HepG2 (cell line): ENCODE results near the gene ATP2B2. TPM values are rescaled to one million over a fixed set of nuclear protein-coding genes. Genes with fewer than 3 reads are reported as not detected.

ENCODE experiments used
- ATAC-seq: fragments of 200-7000 bp; cut with Tn5 transposase; 3 replicates; pipeline ENCODE4 v1.9.1; 2020; ENCODE audit warnings: mild to moderate bottlenecking, moderate library complexity
- BruUV-seq: library from RNA; stranded (reverse); fragments of 400-500 nt; replicated peaks from 2 replicates; lab custom pipeline; 2021; lab: Mats Ljungman, UMichigan
- CTCF ChIA-PET: fragments of 300-600 bp; formaldehyde crosslinking; extraction: SDS; loops from one replicate; lab custom pipeline; 2021; ENCODE audit warnings: low total read pairs, inconsistent platforms, low intra/inter-chr PET ratio; lab: Yijun Ruan, JAX
- POLR2A ChIA-PET: fragments of 350-600 bp; sonication (Branson Sonifier 250); formaldehyde crosslinking; loops from one replicate; lab custom pipeline; 2020; ENCODE audit warnings: antibody characterized with exemption, inconsistent platforms; lab: Yijun Ruan, JAX
- DNase-seq: peaks from one replicate; pipeline ENCODE4 v3.0.0-alpha.2; 2015; ENCODE audit warnings: low spot score
- FAIRE-seq: peaks from 3 replicates; lab custom pipeline; 2011; peaks lifted over from hg19 to GRCh38; lab: Jason Lieb, UNC
- H2AFZ ChIP-seq: one replicate; pipeline ENCODE4 v1.6.1; 2011; ENCODE audit warnings: low read length, inconsistent platforms
- H3K27ac ChIP-seq: fragments of 300-600 bp; 3 replicates; pipeline ENCODE4 v1.8.0; 2011; ENCODE audit warnings: mixed run types, mild to moderate bottlenecking, mixed read lengths, low read length, inconsistent platforms; ENCODE audit not compliant: insufficient read depth; ENCODE audit errors: extremely low read length
- H3K27me3 ChIP-seq, 2 experiments: fragments of 200-600 bp in 1 of 2; 2 replicates in 1 of 2; 3 replicates in 1 of 2; pipeline versions ENCODE4 v1.6.0 to v1.8.0; 2011; ENCODE audit warnings: low read length in 2 of 2, mild to moderate bottlenecking in 2 of 2, moderate library complexity in 2 of 2, inconsistent platforms in 1 of 2; ENCODE audit not compliant: insufficient read depth in 2 of 2, control insufficient read depth in 1 of 2
- H3K36me3 ChIP-seq, 2 experiments: fragments of 200-600 bp in 1 of 2; replicated peaks in 1 of 2; 2 replicates in 1 of 2; 3 replicates in 1 of 2; pipeline versions ENCODE4 v1.5.1 to v1.8.0; 2011; ENCODE audit warnings: low read length in 2 of 2, inconsistent platforms in 1 of 2; ENCODE audit not compliant: insufficient read depth in 2 of 2, control insufficient read depth in 1 of 2
- H3K4me1 ChIP-seq: 2 replicates; pipeline ENCODE4 v1.5.1; 2012; ENCODE audit warnings: low read length, inconsistent platforms; ENCODE audit not compliant: insufficient read depth
- H3K4me2 ChIP-seq: 2 replicates; pipeline ENCODE4 v1.6.0; 2011; ENCODE audit warnings: low read depth, low read length, inconsistent platforms
- H3K4me3 ChIP-seq, 3 experiments: fragments of 200-600 bp in 1 of 3; sonication (generic), shearing (Covaris generic) in 1 of 3; replicated peaks in 1 of 3; 2 replicates each; pipeline ENCODE4 v1.5.1; 2011 to 2016; ENCODE audit warnings: low read length in 3 of 3, inconsistent platforms in 2 of 3, low read depth in 2 of 3, mild to moderate bottlenecking in 2 of 3, control low read depth in 1 of 3, mixed read lengths in 1 of 3; ENCODE audit not compliant: insufficient read depth in 1 of 3
- H3K79me2 ChIP-seq: one replicate; pipeline ENCODE4 v1.6.1; 2011; ENCODE audit warnings: low read length, inconsistent platforms; ENCODE audit not compliant: insufficient read depth
- H3K9ac ChIP-seq: 2 replicates; pipeline ENCODE4 v1.6.0; 2011; ENCODE audit warnings: mild to moderate bottlenecking, low read depth, low read length, inconsistent platforms; ENCODE audit not compliant: insufficient read depth
- H3K9me3 ChIP-seq: 2 replicates; pipeline ENCODE4 v1.5.1; 2012; ENCODE audit warnings: mild to moderate bottlenecking, low read length
- H4K20me1 ChIP-seq: 2 replicates; pipeline ENCODE4 v1.6.0; 2011; ENCODE audit warnings: inconsistent platforms, mild to moderate bottlenecking, low read length, moderate library complexity; ENCODE audit not compliant: insufficient read depth
- HINFP ChIP-seq: sonication (generic); formaldehyde crosslinking; IDR thresholded peaks from 2 replicates; pipeline ENCODE4 v1.4.0; 2020; ENCODE audit warnings: low read depth, mild to moderate bottlenecking, missing genetic modification reagents
- ZNF687 ChIP-seq: sonication (generic); formaldehyde crosslinking; IDR thresholded peaks from 2 replicates; pipeline ENCODE4 v1.5.1; 2020; ENCODE audit warnings: mild to moderate bottlenecking, missing genetic modification reagents, moderate library complexity
- WGBS: methylation state at CpG from one replicate; pipeline ENCODE4 v1.1.6; 2017; ENCODE audit warnings: low lambda C conversion rate; 5-methylcytosine and 5-hydroxymethylcytosine counted together
- in situ Hi-C: cut with HindIII; loops from 2 replicates; pipeline ENCODE4 v1.10.0; 2017; ENCODE audit warnings: low pct_unique_long_range_greater_than_20kb; ENCODE audit not compliant: extremely low pct_ligation_motif_present
- intact Hi-C: fragments of 100-400 bp; cut with micrococcal nuclease; formaldehyde crosslinking; loops from one replicate; pipeline ENCODE4 v1.10.0; 2022; ENCODE audit not compliant: unreplicated experiment
- polyA plus RNA-seq, 8 experiments: library from polyadenylated mRNA; depleted of rRNA in 3 of 8; stranded (reverse) in 7 of 8; unstranded in 1 of 8; fragments of >200 nt; fragmentation: Illumina TruSeq in 4 of 8; extraction: Trizol in 4 of 8; gene quantifications; 2 replicates each; pipeline versions ENCODE4 v1.2.1 to v1.2.3, GENCODE V29; 2011 to 2016; ENCODE audit warnings: low read depth in 4 of 8, missing spikeins in 1 of 8, mixed read lengths in 1 of 8; ENCODE audit not compliant: insufficient read depth in 1 of 8
- total RNA-seq, 5 experiments: library from RNA; depleted of rRNA; stranded (reverse); fragments of >200 nt; fragmentation: Illumina TruSeq; extraction: Trizol; gene quantifications; 2 replicates each; pipeline ENCODE4 v1.2.3, GENCODE V29; 2016; ENCODE audit warnings: low read depth in 1 of 5

The ATP2B2 gene
- total and polyA plus RNA-seq, 2 of the 13 experiments (the other 11 are each of a cell fraction or from before 2014, with no cell fraction given): 1.5 to 2.3 TPM

- POLR2A ChIA-PET: no interaction called here
- peaks cover 0 to 2% of the 10 kb centered on the region in 2 experiments; a peak in 1 of 5 replicates for H3K27me3 ChIP-seq
- no peak for TF ChIP-seq HINFP (CRISPR knock-in tag)
- TF ChIP-seq ZNF687 (CRISPR knock-in tag): peak; percentile 19; the same call in 1 of the 2 replicates
- no TSS peak for BruUV-seq
- H3K4me3 ChIP-seq: peak overlapping the region in 1 of 3 experiments; percentile 62; a peak in 1 of 6 replicates
- H2AFZ ChIP-seq: no peak overlapping the region
- no peak overlapping the region for H3K9ac ChIP-seq
- peak overlapping the region; percentile 88 for H3K4me2 ChIP-seq
- ATAC-seq: peak; percentile 60
- peak overlapping the region; percentile 45 for H3K27ac ChIP-seq
- intact Hi-C loops: no loop called here
- WGBS: 8% methylated on average over 6 of the region's 8 CpGs
- FAIRE-seq: no peak
- no peak for DNase-seq
- CTCF ChIA-PET: no interaction called here
- peaks cover 54% of the 10 kb centered on the region for H3K4me1 ChIP-seq
- no peaks in the 10 kb centered on the region for H3K36me3 ChIP-seq
- in situ Hi-C loops: no loop called here
- no peaks in the 10 kb centered on the region for H4K20me1 ChIP-seq
- H3K9me3 ChIP-seq: no peaks in the 10 kb centered on the region
- no peaks in the 10 kb centered on the region for H3K79me2 ChIP-seq
Measured at GRCh38 chr3:10339376-10339955, 165.9 kb downstream of the ATP2B2 start.
